ENCODE data around the gene PTPRU.

The PTPRU gene

GRCh38 chr1:29208442-29208841 lies 27.9 kb upstream of the PTPRU start:
- no peak for DNase-seq (ENCODE audit: low read depth)
- no peak overlapping the region for H3K4me3 ChIP-seq (ENCODE audit: low read depth, low read length)
- no peak for TF ChIP-seq CTCF (IDR thresholded peaks at IDR 0.05; ENCODE audit: low read depth, low read length, missing control alignments)

GRCh38 chr1:29209173-29209572 lies 27.1 kb upstream of the PTPRU start:
- DNase-seq (ENCODE audit: low read depth) = no peak
- no peak for TF ChIP-seq CTCF (IDR thresholded peaks at IDR 0.05; ENCODE audit: low read depth, low read length, missing control alignments)
- H3K4me3 ChIP-seq (ENCODE audit: low read depth, low read length) = no peak overlapping the region

- no peak for TF ChIP-seq CTCF (IDR thresholded peaks at IDR 0.05; ENCODE audit: low read depth, low read length, missing control alignments)
- H3K4me3 ChIP-seq (ENCODE audit: low read depth, low read length) = no peak overlapping the region
- DNase-seq (ENCODE audit: low read depth) = no peak
Observed at GRCh38 chr1:29210278-29211085, 25.8 kb upstream of the PTPRU start.

- TF ChIP-seq CTCF (IDR thresholded peaks at IDR 0.05; ENCODE audit: low read depth, low read length, missing control alignments) = no peak
- H3K4me3 ChIP-seq (ENCODE audit: low read depth, low read length) = no peak overlapping the region
- DNase-seq (ENCODE audit: low read depth) = no peak
Observed at GRCh38 chr1:29211086-29212030, 25.0 kb upstream of the PTPRU start.

- no peak for DNase-seq (ENCODE audit: low read depth)
- no peak overlapping the region for H3K4me3 ChIP-seq (ENCODE audit: low read depth, low read length)
- no peak for TF ChIP-seq CTCF (IDR thresholded peaks at IDR 0.05; ENCODE audit: low read depth, low read length, missing control alignments)
Observed at GRCh38 chr1:29213055-29213454, 23.3 kb upstream of the PTPRU start.

GRCh38 chr1:29217633-29218032 lies 18.7 kb upstream of the PTPRU start:
- no peak for DNase-seq (ENCODE audit: low read depth)
- no peak overlapping the region for H3K4me3 ChIP-seq (ENCODE audit: low read depth, low read length)
- no peak for TF ChIP-seq CTCF (IDR thresholded peaks at IDR 0.05; ENCODE audit: low read depth, low read length, missing control alignments)
